ENCODE data around the gene SLC9C1. TPM values are rescaled to one million over a fixed set of nuclear protein-coding genes. Genes with fewer than 3 reads are reported as not detected.

Gene SLC9C1
- total and polyA plus RNA-seq, 9 of the 15 experiments (the other 6 are each of a cell fraction or from before 2014, with no cell fraction given) = not detected

- no peak for TF ChIP-seq CREB5 (CRISPR knock-in tag; IDR thresholded peaks at IDR 0.05)
- no peak for TF ChIP-seq ZNF583 (CRISPR knock-in tag; IDR thresholded peaks at IDR 0.05)
- no peak for TF ChIP-seq CHD4 (IDR thresholded peaks at IDR 0.05; ENCODE audit: insufficient read depth, insufficient replicate concordance, low read depth, low read length, poor library complexity, severe bottlenecking)
- no peak for TF ChIP-seq GMEB1 (CRISPR knock-in tag; IDR thresholded peaks at IDR 0.05)
- TF ChIP-seq ZBTB33 (CRISPR knock-in tag; IDR thresholded peaks at IDR 0.05) = no peak
- TF ChIP-seq ZNF695 (CRISPR knock-in tag; IDR thresholded peaks at IDR 0.05) = no peak
These were observed 178.1 kb downstream of the SLC9C1 start (continued) for GRCh38 chr3:112115806-112116383.
